Measurements from ENCODE around the gene HM13.
"Not testable (repeated sequence)": the region's sequence is repeated elsewhere in the genome, so short reads cannot be mapped to it uniquely, and the experiment has no call there.

HM13 gene

DNA sequence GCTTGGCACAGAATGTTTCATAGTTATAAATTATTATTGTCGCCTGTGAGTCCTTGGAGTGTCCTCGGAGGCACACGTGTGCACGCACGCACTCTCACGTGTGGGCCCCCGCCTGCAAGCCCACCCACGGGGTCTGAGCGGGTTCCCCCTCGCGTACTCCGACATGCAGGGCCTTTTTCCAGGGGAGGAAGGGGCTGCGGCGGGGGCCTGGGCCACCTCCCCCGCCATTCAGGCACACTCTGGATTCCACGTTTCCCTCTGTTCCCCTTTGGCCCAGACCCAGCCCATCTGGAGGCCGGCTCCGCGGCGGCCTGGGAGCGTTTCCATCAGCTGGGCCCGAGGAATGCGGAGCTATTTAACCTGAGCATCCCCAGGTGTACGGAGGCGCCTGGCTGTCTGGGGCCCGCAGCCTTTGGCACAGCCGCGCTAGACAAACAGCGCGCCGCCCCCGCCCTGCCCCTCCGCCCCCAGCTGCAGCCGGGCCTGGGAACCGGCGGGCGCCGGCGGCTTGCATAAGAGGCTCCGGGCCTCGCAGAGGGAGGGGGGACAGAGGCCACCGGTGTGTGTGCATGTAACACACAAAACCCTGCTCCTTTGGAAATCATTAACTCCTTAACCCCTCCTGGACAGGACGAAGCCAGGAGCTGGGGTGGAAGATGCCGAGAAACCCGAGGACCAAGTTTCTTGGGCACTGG is 94.2 kb downstream of the HM13 start:
- DNase-seq (ENCODE audit: low read depth) = no peak

DNA sequence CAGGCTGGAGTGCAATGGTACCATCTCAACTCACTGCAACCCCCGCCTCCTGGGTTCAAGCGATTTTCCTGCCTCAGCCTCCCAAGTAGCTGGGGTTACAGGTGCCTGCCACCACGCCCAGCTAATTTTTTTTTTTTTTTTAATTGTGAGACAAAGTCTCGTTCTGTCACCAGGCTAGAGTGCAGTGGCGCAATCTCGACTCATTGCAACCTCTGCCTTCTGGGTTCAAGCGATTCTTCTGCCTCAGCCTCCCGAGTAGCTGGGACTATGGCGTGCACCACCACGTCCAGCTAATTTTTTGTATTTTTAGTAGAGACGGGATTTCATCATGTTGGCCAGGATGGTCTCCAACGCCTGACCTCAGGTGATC is 98.0 kb downstream of the HM13 start:
- DNase-seq (ENCODE audit: low read depth) = not testable (repeated sequence)

DNA sequence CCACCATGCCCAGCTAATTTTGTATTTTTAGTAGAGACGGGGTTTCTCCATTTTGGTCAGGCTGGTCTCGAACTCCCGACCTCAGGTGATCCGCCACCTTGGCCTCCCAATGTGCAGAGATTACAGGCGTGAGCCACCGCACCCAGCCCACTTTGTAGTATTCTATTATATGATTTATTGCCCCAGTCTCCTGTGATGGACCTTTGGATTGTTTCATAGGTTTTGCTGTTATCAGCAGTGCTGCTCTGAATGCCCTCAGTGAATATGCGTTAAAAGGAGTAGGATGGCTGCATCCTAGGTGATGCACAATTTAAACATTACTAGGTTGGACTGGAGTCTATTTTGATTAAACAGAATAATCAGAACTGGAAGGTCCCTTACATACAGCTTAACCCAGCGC is 101.2 kb downstream of the HM13 start:
- DNase-seq (ENCODE audit: low read depth) = no peak

DNA sequence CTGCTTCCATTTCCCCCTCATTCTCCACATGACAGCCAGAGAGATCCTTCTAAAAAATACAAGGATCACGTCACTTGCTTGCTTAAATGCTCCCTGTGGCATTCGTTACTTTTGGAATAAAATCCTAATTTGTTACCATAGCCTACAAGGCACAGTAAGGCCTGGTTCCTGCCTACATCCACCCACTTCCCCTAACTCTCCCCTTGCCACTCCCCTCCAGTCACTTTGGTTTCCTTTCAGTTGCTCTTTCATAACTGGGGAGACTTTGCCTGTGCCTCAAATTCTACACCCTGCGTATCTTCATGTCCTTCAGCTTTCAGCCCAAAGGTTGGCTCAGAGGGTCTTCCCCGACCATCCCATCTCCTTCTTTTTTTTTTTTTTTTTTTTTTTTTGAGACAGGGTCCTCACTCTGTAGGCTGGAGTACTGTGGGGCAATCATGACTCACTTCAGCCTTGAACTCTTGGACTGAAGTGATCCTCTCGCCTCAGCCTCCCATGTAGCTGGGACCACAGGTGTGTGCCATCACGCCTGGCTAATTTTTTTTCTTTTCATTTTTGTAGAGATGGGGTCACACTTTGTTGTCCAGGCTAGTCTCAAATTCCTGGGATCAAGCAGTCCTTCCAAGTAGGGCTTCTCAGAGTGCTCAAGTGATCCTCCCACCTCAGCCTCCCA is 103.3 kb downstream of the HM13 start:
- DNase-seq (ENCODE audit: low read depth) = no peak
